Neural cell (in vitro differentiated cells): Measurements from ENCODE around the gene CYP4F8. TPM values are rescaled to one million over a fixed set of nuclear protein-coding genes. Genes with fewer than 3 reads are reported as not detected.

ENCODE experiments used
- H2AFZ ChIP-seq: fragments of 200-600, 300-800 bp; sonication (generic), shearing (Covaris generic); 2 replicates; pipeline ENCODE4 v1.6.0; 2014; ENCODE audit warnings: low read depth, mild to moderate bottlenecking, antibody characterized with exemption, low read length, moderate library complexity
- H3F3A ChIP-seq: fragments of 200-600 bp; shearing (Covaris generic); 2 replicates; pipeline ENCODE4 v1.6.1; 2016; ENCODE audit warnings: mild to moderate bottlenecking, moderate library complexity, mixed read lengths, antibody characterized with exemption, low read length; ENCODE audit not compliant: insufficient read depth, poor library complexity, severe bottlenecking
- H3K27ac ChIP-seq: fragments of 200-600, 300-800 bp; sonication (generic), shearing (Covaris generic); 2 replicates; pipeline ENCODE4 v1.5.1; 2014; ENCODE audit warnings: mild to moderate bottlenecking, low read length, moderate library complexity
- H3K27me3 ChIP-seq: fragments of 300-800, 200-600 bp; sonication (generic), shearing (Covaris generic); 2 replicates; pipeline ENCODE4 v1.6.0; 2014; ENCODE audit warnings: mild to moderate bottlenecking, low read depth, low read length, moderate library complexity; ENCODE audit not compliant: insufficient read depth
- H3K36me3 ChIP-seq: fragments of 300-800, 200-600 bp; sonication (generic), shearing (Covaris generic); 2 replicates; pipeline ENCODE4 v1.5.1; 2014; ENCODE audit warnings: mild to moderate bottlenecking, antibody characterized with exemption, low read length, moderate library complexity; ENCODE audit not compliant: insufficient read depth
- H3K4me2 ChIP-seq: fragments of 300-800, 200-600 bp; sonication (generic), shearing (Covaris generic); 2 replicates; pipeline ENCODE4 v1.6.0; 2014; ENCODE audit warnings: mild to moderate bottlenecking, low read length
- H3K4me3 ChIP-seq: fragments of 300-800, 200-600 bp; sonication (generic), shearing (Covaris generic); 2 replicates; pipeline ENCODE4 v1.5.1; 2014; ENCODE audit warnings: mild to moderate bottlenecking, low read length, moderate library complexity
- H3K79me2 ChIP-seq: fragments of 200-600 bp; shearing (Covaris generic); replicated peaks from 2 replicates; pipeline ENCODE4 v1.6.0; 2014; ENCODE audit warnings: mild to moderate bottlenecking, low read length, moderate library complexity; ENCODE audit not compliant: insufficient read depth
- H3K9ac ChIP-seq: fragments of 300-800, 200-600 bp; sonication (generic), shearing (Covaris generic); 2 replicates; pipeline ENCODE4 v1.6.1; 2016; ENCODE audit warnings: mild to moderate bottlenecking, low read length, mixed read lengths
- H3K9me2 ChIP-seq: fragments of 200-600 bp; shearing (Covaris generic); 2 replicates; pipeline ENCODE4 v1.6.1; 2016; ENCODE audit warnings: mild to moderate bottlenecking, low read length, mixed read lengths; ENCODE audit not compliant: insufficient read depth
- H3K9me3 ChIP-seq: fragments of 200-600, 300-800 bp; sonication (generic), shearing (Covaris generic); 2 replicates; pipeline ENCODE4 v1.6.1; 2016; ENCODE audit warnings: mild to moderate bottlenecking, mixed run types, low read length, moderate library complexity, mixed read lengths
- H4K20me1 ChIP-seq: fragments of 200-600 bp; shearing (Covaris generic); 2 replicates; pipeline ENCODE4 v1.6.1; 2016; ENCODE audit warnings: mild to moderate bottlenecking, mixed run types; ENCODE audit not compliant: insufficient read depth
- EP300 ChIP-seq: fragments of 450-650 bp; conservative IDR thresholded peaks from 2 replicates; pipeline ENCODE4 v1.6.1; 2014; ENCODE audit warnings: antibody characterized with exemption, mild to moderate bottlenecking, moderate library complexity; ENCODE audit not compliant: poor library complexity, severe bottlenecking
- EZH2 ChIP-seq: fragments of 200-600, 300-800 bp; shearing (Covaris generic), sonication (generic); IDR thresholded peaks from 2 replicates; pipeline ENCODE4 v1.6.1; 2014; ENCODE audit warnings: antibody characterized with exemption, low read length, borderline replicate concordance, mild to moderate bottlenecking; ENCODE audit not compliant: insufficient read depth, poor library complexity, severe bottlenecking
- MXI1 ChIP-seq: fragments of 450-650 bp; conservative IDR thresholded peaks from 2 replicates; pipeline ENCODE4 v1.6.1; 2014; ENCODE audit warnings: antibody characterized with exemption, mild to moderate bottlenecking; ENCODE audit not compliant: poor library complexity, severe bottlenecking
- POLR2AphosphoS5 ChIP-seq: IDR thresholded peaks from 2 replicates; pipeline ENCODE4 v1.6.1; 2012
- RAD21 ChIP-seq: fragments of 450-650 bp; conservative IDR thresholded peaks from 2 replicates; pipeline ENCODE4 v1.6.1; 2014; ENCODE audit warnings: antibody characterized with exemption, mild to moderate bottlenecking, moderate library complexity
- SMC3 ChIP-seq: fragments of 450-650 bp; conservative IDR thresholded peaks from 2 replicates; pipeline ENCODE4 v1.6.1; 2014; ENCODE audit warnings: antibody characterized with exemption, mild to moderate bottlenecking, moderate library complexity; ENCODE audit not compliant: poor library complexity
- TAF1 ChIP-seq: IDR thresholded peaks from 2 replicates; pipeline ENCODE4 v1.6.1; 2012; ENCODE audit warnings: low read depth
- polyA minus RNA-seq: library from RNA; depleted of rRNA, polyadenylated mRNA; stranded (reverse); fragments of >200 nt; gene quantifications from 2 replicates; pipeline ENCODE4 v1.2.3, GENCODE V29; 2014
- polyA plus RNA-seq: library from polyadenylated mRNA; depleted of rRNA; stranded (reverse); fragments of >200 nt; gene quantifications from 2 replicates; pipeline ENCODE4 v1.2.3, GENCODE V29; 2014
- TF ChIP-seq, protein P1 (sequence below): fragments of 450-650 bp; IDR thresholded peaks from 2 replicates; pipeline ENCODE4 v1.5.1; 2014; ENCODE audit warnings: antibody characterized with exemption, mild to moderate bottlenecking, moderate library complexity; ENCODE audit not compliant: poor library complexity, severe bottlenecking
- TF ChIP-seq, protein P2 (sequence below): IDR thresholded peaks from 2 replicates; pipeline ENCODE4 v1.6.1; 2012; ENCODE audit warnings: borderline replicate concordance

CYP4F8 gene, protein sequence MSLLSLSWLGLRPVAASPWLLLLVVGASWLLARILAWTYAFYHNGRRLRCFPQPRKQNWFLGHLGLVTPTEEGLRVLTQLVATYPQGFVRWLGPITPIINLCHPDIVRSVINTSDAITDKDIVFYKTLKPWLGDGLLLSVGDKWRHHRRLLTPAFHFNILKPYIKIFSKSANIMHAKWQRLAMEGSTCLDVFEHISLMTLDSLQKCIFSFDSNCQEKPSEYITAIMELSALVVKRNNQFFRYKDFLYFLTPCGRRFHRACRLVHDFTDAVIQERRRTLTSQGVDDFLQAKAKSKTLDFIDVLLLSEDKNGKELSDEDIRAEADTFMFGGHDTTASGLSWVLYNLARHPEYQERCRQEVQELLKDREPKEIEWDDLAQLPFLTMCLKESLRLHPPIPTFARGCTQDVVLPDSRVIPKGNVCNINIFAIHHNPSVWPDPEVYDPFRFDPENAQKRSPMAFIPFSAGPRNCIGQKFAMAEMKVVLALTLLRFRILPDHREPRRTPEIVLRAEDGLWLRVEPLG
- not detected in 2 replicates for polyA plus RNA-seq
- not detected in 2 replicates for polyA minus RNA-seq

DNA sequence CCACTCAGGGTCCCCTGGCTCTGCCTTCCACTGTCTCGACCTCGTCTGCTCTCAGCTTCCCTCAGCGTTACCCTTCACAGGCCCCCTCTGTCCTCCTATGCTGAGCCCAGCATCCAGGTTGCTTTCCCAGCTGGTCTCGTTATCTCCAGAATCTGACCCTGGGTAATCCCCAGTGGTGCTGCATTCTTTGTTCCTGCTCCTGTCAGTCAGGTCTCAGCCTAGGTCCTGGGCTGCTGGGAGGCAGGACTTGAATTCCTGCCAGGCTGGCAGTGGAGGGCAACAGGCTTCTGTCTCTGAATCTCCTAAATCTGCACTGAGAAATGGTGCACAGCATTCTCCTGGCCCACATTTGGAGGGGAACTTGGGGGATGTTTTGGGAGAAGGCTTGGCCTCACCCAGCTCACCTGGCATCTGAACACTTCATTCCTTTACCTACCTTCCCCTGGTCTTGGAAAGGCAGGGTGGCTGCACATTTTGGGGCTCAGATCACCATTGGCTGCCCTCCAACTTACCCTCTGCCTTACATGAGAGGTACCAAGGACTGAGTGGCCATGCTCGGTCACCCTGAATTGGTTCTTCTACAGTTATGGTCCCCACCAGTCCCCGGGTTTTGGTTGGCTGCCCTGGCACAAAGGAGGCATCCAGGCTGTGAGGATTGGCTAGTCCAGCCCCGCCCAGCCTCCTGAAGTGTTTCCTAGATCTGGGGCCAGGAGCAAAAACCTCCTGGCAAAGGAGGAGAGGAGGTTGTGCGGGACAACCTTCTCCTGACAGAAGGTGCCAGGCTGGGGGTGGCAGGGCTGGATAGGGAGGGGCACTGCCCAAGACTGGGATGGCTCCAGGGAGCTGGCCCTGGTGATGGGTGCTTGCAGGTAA is at the start of gene CYP4F8:
CYP4F8 (plus strand) TSS at position 712 of the 873 bp plus-strand sequence. CDS start 399 bp downstream, outside the sequence.
- Histone ChIP-seq H3K9ac (no peak within 1 kb of the TSS), H3K27me3 (no peaks in the 10 kb centered on the region), H3F3A (no peaks in the 10 kb centered on the region), H3K79me2 (no peaks in the 10 kb centered on the region), H4K20me1 (no peaks in the 10 kb centered on the region), H2AFZ (no peak within 1 kb of the TSS), H3K9me2 (no peaks in the 10 kb centered on the region), H3K4me2 (no peak within 1 kb of the TSS), H3K36me3 (no peaks in the 10 kb centered on the region), H3K4me3 (no peak within 1 kb of the TSS), H3K9me3 (no peaks in the 10 kb centered on the region), H3K27ac (no peak within 1 kb of the TSS)
- TF ChIP-seq EP300 (no peak), POLR2AphosphoS5 (no peak), TAF1 (no peak), RAD21 (no peak), SMC3 (no peak), MXI1 (no peak), EZH2 (no peak)
- TF ChIP-seq, protein P1, sequence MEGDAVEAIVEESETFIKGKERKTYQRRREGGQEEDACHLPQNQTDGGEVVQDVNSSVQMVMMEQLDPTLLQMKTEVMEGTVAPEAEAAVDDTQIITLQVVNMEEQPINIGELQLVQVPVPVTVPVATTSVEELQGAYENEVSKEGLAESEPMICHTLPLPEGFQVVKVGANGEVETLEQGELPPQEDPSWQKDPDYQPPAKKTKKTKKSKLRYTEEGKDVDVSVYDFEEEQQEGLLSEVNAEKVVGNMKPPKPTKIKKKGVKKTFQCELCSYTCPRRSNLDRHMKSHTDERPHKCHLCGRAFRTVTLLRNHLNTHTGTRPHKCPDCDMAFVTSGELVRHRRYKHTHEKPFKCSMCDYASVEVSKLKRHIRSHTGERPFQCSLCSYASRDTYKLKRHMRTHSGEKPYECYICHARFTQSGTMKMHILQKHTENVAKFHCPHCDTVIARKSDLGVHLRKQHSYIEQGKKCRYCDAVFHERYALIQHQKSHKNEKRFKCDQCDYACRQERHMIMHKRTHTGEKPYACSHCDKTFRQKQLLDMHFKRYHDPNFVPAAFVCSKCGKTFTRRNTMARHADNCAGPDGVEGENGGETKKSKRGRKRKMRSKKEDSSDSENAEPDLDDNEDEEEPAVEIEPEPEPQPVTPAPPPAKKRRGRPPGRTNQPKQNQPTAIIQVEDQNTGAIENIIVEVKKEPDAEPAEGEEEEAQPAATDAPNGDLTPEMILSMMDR = no peak
- TF ChIP-seq, protein P2, sequence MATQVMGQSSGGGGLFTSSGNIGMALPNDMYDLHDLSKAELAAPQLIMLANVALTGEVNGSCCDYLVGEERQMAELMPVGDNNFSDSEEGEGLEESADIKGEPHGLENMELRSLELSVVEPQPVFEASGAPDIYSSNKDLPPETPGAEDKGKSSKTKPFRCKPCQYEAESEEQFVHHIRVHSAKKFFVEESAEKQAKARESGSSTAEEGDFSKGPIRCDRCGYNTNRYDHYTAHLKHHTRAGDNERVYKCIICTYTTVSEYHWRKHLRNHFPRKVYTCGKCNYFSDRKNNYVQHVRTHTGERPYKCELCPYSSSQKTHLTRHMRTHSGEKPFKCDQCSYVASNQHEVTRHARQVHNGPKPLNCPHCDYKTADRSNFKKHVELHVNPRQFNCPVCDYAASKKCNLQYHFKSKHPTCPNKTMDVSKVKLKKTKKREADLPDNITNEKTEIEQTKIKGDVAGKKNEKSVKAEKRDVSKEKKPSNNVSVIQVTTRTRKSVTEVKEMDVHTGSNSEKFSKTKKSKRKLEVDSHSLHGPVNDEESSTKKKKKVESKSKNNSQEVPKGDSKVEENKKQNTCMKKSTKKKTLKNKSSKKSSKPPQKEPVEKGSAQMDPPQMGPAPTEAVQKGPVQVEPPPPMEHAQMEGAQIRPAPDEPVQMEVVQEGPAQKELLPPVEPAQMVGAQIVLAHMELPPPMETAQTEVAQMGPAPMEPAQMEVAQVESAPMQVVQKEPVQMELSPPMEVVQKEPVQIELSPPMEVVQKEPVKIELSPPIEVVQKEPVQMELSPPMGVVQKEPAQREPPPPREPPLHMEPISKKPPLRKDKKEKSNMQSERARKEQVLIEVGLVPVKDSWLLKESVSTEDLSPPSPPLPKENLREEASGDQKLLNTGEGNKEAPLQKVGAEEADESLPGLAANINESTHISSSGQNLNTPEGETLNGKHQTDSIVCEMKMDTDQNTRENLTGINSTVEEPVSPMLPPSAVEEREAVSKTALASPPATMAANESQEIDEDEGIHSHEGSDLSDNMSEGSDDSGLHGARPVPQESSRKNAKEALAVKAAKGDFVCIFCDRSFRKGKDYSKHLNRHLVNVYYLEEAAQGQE = no peak

DNA sequence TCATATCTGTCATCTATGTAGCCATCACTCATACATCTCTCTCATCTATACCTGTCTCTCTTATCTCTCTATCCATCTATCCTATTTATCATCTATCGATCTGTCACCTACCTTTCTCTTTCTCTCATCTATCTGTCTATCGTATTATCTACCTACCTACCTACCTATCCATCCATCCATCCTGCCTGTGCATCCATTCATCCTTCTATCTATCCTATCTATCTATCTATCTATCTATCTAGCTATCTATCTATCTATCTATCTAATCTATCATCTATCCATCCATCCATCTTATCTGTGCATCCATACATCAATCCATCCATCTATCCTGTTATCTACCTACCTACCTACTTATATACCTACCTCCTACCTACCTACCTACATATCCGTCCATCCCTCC is 44.6 kb upstream of the CYP4F8 start:
- Histone ChIP-seq H3K4me3 (no peak overlapping the region), H3K9me3 (peaks cover 5% of the 10 kb centered on the region), H4K20me1 (no peaks in the 10 kb centered on the region), H3K4me2 (no peak overlapping the region), H3F3A (no peaks in the 10 kb centered on the region), H3K27ac (no peak overlapping the region), H2AFZ (no peak overlapping the region), H3K79me2 (no peaks in the 10 kb centered on the region), H3K9me2 (no peaks in the 10 kb centered on the region), H3K36me3 (no peaks in the 10 kb centered on the region), H3K27me3 (no peaks in the 10 kb centered on the region), H3K9ac (no peak overlapping the region)
- TF ChIP-seq, protein P1 = no peak
- TF ChIP-seq MXI1 (no peak), EZH2 (no peak), EP300 (no peak), RAD21 (no peak), TAF1 (no peak), SMC3 (no peak)
- TF ChIP-seq, protein P2 = no peak
